Tibial nerve (tissue), 4 donors: ENCODE measurements around the gene FANCE. TPM values are rescaled to one million over a fixed set of nuclear protein-coding genes. Genes with fewer than 3 reads are reported as not detected.

ENCODE experiments used
- DNase-seq, 2 donors: peaks; one replicate each; pipeline ENCODE4 v3.0.0-alpha.2; 2019; ENCODE audit warnings: low spot score in 2 of 2
- H3K27ac ChIP-seq, 4 donors: fragments of 200-600 bp; sonication (generic) in 3 of 4; one replicate each; pipeline ENCODE4 v1.5.1; 2017 to 2019; ENCODE audit warnings: mild to moderate bottlenecking in 1 of 4
- H3K27me3 ChIP-seq, 2 donors: fragments of 200-600 bp; sonication (generic) in 1 of 2; one replicate each; pipeline versions ENCODE4 v1.5.1 to v1.6.0; 2017 to 2019
- H3K36me3 ChIP-seq, 3 donors: fragments of 200-600 bp; sonication (generic); one replicate each; pipeline ENCODE4 v1.5.1; 2018 to 2019
- H3K4me1 ChIP-seq, 4 donors: fragments of 200-600 bp; sonication (generic) in 3 of 4; one replicate each; pipeline ENCODE4 v1.5.1; 2017 to 2019
- H3K4me3 ChIP-seq, 4 donors: fragments of 200-600 bp; sonication (generic) in 3 of 4; one replicate each; pipeline ENCODE4 v1.5.1; 2017 to 2019; ENCODE audit warnings: mild to moderate bottlenecking in 1 of 4, moderate library complexity in 1 of 4
- H3K9me3 ChIP-seq, 4 donors: fragments of 200-600 bp; sonication (generic) in 3 of 4; one replicate each; pipeline ENCODE4 v1.5.1; 2017 to 2019
- CTCF ChIP-seq, 5 experiments: fragments of 200-600 bp in 3 of 5; fragments of 450-650 bp in 2 of 5; sonication (generic) in 3 of 5; IDR thresholded peaks; one replicate each; pipeline ENCODE4 v1.5.1; 2016 to 2019; ENCODE audit warnings: antibody characterized with exemption in 5 of 5, mild to moderate bottlenecking in 3 of 5, moderate library complexity in 2 of 5
- EP300 ChIP-seq, 2 donors: sonication (generic); formaldehyde crosslinking; IDR thresholded peaks; one replicate each; pipeline ENCODE4 v1.6.1; 2017; ENCODE audit warnings: antibody characterized with exemption in 2 of 2, mild to moderate bottlenecking in 1 of 2
- POLR2A ChIP-seq, 2 donors: fragments of 450-650 bp; IDR thresholded peaks; one replicate each; pipeline ENCODE4 v1.6.1; 2017; ENCODE audit warnings: antibody characterized with exemption in 2 of 2, mild to moderate bottlenecking in 2 of 2, moderate library complexity in 2 of 2
- WGBS, 2 donors: methylation state at CpG; one replicate each; pipeline ENCODE4 v1.1.5; 2018; 5-methylcytosine and 5-hydroxymethylcytosine counted together
- total RNA-seq, 4 donors: library from RNA; depleted of rRNA; stranded (reverse); fragments of >200 nt; gene quantifications; one replicate each; pipeline ENCODE4 v1.1.0, GENCODE V29; 2016

FANCE gene
- total RNA-seq, 4 donors from 2014 or later = 8.1 to 9.6 (median 8.4) TPM

- 56 to 68% methylated on average over 9 of the region's 9 CpGs for WGBS, 2 donors
- Histone ChIP-seq H3K36me3 (peaks cover 0 to 42% (median 0%) of the 10 kb centered on the region in 3 donors), H3K9me3 (no peaks in the 10 kb centered on the region), H3K4me3 (no peak overlapping the region), H3K4me1 (peaks cover 0 to 39% (median 15%) of the 10 kb centered on the region in 4 donors), H3K27ac (peak overlapping the region in 2 of 4 donors; percentile 58 to 77), H3K27me3 (no peaks in the 10 kb centered on the region)
- no peak for DNase-seq
- peak in 1 of 2 donors; percentile 11 for TF ChIP-seq EP300 (IDR thresholded peaks at IDR 0.05)
- no peak for TF ChIP-seq CTCF (IDR thresholded peaks at IDR 0.05)
These were observed 2.4 kb downstream of the FANCE start for GRCh38 chr6:35454391-35455110.

- no peak for DNase-seq
- no peaks in the 10 kb centered on the region for H3K9me3 ChIP-seq
- peaks cover 0 to 24% (median 11%) of the 10 kb centered on the region in 4 donors for H3K4me1 ChIP-seq
- WGBS, 2 donors = 74 to 76% methylated on average over 4 of the region's 4 CpGs
- no peak overlapping the region for H3K27ac ChIP-seq
- peaks cover 0 to 72% (median 0%) of the 10 kb centered on the region in 3 donors for H3K36me3 ChIP-seq
- no peaks in the 10 kb centered on the region for H3K27me3 ChIP-seq
- no peak overlapping the region for H3K4me3 ChIP-seq
- TF ChIP-seq POLR2A (IDR thresholded peaks at IDR 0.05) = no peak
- no peak for TF ChIP-seq EP300 (IDR thresholded peaks at IDR 0.05)
- TF ChIP-seq CTCF (IDR thresholded peaks at IDR 0.05) = no peak
These were observed 5.8 kb downstream of the FANCE start for GRCh38 chr6:35457907-35458306.

- DNase-seq = no peak
- WGBS, 2 donors = 70 to 78% methylated on average over 3 of the region's 3 CpGs
- Histone ChIP-seq H3K27me3 (no peaks in the 10 kb centered on the region), H3K4me3 (no peak overlapping the region), H3K27ac (no peak overlapping the region), H3K9me3 (no peaks in the 10 kb centered on the region), H3K4me1 (no peaks in the 10 kb centered on the region), H3K36me3 (peaks cover 0 to 92% (median 0%) of the 10 kb centered on the region in 3 donors)
- TF ChIP-seq POLR2A (IDR thresholded peaks at IDR 0.05) (no peak), EP300 (IDR thresholded peaks at IDR 0.05) (no peak), CTCF (IDR thresholded peaks at IDR 0.05) (no peak)
These were observed 9.1 kb downstream of the FANCE start for GRCh38 chr6:35461270-35461669.

- peaks cover 0 to 4% (median 2%) of the 10 kb centered on the region in 4 donors for H3K4me1 ChIP-seq
- H3K27me3 ChIP-seq = no peaks in the 10 kb centered on the region
- WGBS, 2 donors = 83 to 85% methylated on average over 4 of the region's 4 CpGs
- no peak for DNase-seq
- no peak overlapping the region for H3K27ac ChIP-seq
- peaks cover 0 to 78% (median 0%) of the 10 kb centered on the region in 3 donors for H3K36me3 ChIP-seq
- no peak overlapping the region for H3K4me3 ChIP-seq
- no peaks in the 10 kb centered on the region for H3K9me3 ChIP-seq
- TF ChIP-seq EP300 (IDR thresholded peaks at IDR 0.05) (no peak), CTCF (IDR thresholded peaks at IDR 0.05) (no peak), POLR2A (IDR thresholded peaks at IDR 0.05) (no peak)
These were observed 11.2 kb downstream of the FANCE start for GRCh38 chr6:35463292-35463691.

- DNase-seq = no peak
- H3K9me3 ChIP-seq = no peaks in the 10 kb centered on the region
- TF ChIP-seq CTCF (IDR thresholded peaks at IDR 0.05) = no peak
- TF ChIP-seq EP300 (IDR thresholded peaks at IDR 0.05) = no peak
- no peak for TF ChIP-seq POLR2A (IDR thresholded peaks at IDR 0.05)
- no peak overlapping the region for H3K27ac ChIP-seq
- no peaks in the 10 kb centered on the region for H3K27me3 ChIP-seq
- peaks cover 0 to 64% (median 4%) of the 10 kb centered on the region in 3 donors for H3K36me3 ChIP-seq
- 92 to 95% methylated on average over 1 of the region's 1 CpG for WGBS, 2 donors
- H3K4me3 ChIP-seq = no peak overlapping the region
- H3K4me1 ChIP-seq = peaks cover 0 to 20% (median 3%) of the 10 kb centered on the region in 4 donors
These were observed 13.5 kb downstream of the FANCE start for GRCh38 chr6:35465646-35466045.
